Measurements from ENCODE around the gene RBBP8NL.

RBBP8NL gene

DNA sequence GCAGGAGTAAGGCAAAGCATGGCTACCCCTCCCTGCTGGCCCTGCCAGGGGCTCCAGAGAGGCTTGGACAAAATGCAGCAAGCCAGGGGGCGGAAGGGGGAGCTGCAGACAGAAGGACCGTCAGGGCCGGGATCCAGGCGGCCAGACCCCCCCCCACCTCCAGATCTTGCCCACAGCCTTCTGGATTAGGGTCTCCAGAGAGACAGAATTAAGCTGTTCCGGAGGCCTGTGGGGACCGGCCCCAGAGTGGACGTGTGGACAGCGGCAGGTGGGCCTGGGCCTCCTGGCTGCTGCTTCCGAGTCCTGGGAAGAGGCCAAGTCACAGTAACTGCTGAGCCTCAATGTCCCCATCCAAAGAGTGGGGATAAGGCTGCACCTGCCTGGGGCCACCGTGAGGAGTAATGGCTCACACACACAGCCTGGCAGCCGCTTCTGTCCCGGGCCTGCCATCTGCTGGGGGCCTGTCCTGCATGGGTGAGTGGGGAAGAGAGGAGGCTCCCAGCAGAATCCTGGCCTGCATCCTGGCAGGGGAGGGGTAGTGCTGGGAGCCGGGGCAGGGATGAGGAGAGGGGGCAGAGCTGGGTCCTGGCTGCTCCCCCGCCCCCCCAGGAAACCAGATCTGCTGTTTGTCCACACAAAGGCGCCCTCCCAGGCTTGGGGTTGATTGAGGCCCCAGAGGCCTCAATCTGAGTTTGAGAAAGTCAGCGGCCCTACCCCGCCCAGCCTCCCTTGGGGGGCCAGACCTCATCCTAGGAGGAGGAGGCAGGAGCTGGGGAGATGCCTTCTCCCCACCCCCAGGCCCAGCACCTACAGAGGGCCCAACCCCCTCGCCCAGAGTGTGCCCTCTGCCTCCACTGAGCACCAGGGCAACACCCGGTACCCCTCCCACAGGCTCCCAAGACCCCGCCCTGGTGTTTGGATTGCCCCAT lies 64.1 kb downstream of the RBBP8NL start:
- DNase-seq (ENCODE audit: low read depth): peak; percentile 8

DNA sequence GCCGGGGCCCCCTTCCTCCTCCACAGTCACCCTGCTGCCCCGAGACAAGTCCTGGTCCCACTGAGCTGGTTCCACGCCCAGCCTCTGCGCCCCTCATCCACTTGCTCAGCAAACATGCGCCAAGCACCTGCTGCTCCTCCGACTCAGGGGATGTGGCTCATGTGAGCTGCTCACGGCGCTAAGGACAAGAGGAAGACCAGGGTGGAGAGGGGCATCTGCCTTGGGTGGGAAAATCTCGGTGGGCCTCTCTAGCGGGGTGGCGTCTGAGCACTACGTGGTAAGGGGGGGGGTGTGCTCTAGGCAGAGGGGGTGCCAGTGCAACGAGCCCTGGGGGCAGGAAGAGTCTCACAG lies 64.8 kb downstream of the RBBP8NL start:
- DNase-seq (ENCODE audit: low read depth): no peak

GRCh38 chr20:62361799-62362589 lies 65.3 kb downstream of the RBBP8NL start:
- no peak for DNase-seq (ENCODE audit: low read depth)

DNA sequence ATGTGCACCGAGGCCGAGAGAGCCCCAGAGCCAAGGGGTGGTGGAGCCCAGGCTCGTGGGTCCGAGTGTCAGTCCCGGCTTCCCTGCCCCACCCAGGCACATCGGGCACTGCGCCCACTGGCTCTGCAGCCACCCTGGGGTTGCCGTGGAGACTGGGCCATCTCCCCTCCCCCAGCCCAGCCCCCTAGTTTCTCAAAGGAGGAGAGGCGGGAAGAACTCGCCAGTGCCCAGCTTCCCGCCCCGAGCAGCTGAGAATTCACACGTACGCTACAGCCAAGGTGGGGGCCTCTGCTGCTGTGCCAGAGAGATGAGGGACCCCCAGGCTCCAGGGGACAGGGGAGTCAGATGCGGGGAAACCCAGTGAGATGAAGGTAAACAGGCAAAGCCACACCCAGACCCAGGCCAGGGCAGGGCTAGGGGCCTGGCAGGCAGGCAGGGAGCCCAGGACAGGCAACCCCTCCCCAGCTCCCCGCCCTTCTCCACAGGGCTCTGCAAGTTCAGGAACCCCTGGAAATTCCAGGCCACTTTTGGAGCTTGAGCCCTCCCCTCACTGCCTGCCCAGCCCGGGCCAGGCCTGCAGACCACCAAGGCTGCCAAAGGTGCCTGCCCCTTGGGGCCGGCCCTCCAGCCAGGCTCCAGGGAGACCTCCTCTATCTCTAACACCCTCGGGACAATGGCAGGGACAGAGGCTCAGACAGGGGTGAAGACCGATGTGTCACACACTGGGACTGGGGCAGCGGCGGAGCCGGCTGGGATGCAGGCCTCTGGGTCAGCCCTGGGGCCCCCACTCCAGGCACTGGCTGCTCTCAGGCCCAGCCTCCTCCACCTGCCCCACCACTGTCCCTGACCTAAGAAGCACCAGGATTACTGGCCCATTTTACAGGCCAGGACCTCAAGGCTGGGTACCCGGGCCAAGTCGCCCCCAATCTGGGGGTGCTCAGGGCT lies 66.2 kb downstream of the RBBP8NL start:
- no peak for DNase-seq (ENCODE audit: low read depth)
